COLO668 (cell line): ENCODE measurements around the gene EYA4.

Experiments
- DNase-seq: peaks from one replicate; lab custom pipeline; 2025; ENCODE audit not compliant: unreplicated experiment; lab: John Stamatoyannopoulos, UW

The EYA4 gene

GRCh38 chr6:133242637-133243585, 1.8 kb downstream of the EYA4 start:
- no peak for DNase-seq

- no peak for DNase-seq
These were observed 2.7 kb downstream of the EYA4 start for GRCh38 chr6:133243723-133244305.

- DNase-seq = no peak
These were observed 3.4 kb downstream of the EYA4 start for GRCh38 chr6:133244519-133244918.

GRCh38 chr6:133245007-133245406, 3.9 kb downstream of the EYA4 start:
- DNase-seq = no peak

- no peak for DNase-seq
These were observed 4.3 kb downstream of the EYA4 start for GRCh38 chr6:133245422-133245903.

DNA sequence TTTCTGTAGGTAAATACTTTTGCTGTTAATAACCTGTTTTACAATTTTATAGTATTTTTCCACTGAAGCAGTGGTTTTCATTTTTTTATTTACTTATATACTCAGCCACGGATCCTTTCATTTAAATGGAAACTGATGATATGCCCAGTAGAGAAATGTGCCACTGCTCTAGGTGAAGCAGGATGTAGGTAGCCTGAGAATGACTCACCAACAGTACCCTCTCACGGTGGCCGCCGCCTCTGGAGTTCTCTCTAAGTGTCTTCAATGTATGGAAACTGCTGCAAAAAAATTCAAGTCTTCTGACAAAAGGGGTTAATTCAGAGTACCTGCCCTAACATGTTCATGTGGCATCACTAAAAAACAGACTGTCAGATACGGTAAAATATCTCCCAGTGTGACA, 6.4 kb downstream of the EYA4 start:
- no peak for DNase-seq

DNA sequence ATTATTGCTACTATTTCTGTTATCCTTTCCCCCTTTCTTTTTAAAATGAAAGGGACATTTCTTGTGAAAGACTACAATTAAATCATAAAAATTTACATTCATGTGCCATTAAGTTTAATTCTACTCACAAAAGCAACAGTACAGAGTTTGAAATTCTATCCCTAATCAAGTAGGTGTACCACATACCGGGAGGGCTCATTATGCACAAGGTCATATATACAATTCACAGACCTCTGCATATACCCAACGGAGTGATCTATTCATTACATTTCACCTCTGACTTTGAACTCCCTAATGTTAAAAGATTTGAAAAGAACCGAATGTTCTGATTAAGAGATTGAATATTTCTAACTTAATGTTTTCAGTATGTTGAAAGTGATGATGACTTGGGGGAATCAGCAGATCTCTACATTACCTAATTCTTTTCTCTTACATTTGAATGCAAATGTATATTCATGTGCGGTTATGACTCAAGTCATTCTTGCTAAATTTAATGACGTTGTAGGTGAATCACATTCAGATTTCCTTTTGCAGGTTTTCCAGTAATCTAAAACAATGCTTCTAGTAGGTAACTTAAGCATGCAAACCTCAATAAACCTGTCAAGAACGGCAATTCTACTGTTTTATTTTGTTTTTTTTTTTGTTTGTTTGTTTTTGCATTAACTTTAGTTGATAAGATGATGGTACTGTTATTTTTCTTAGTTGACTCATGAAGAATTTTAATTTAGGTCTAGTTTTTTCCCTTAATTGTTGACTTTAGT, 7.3 kb downstream of the EYA4 start:
- no peak for DNase-seq

DNA sequence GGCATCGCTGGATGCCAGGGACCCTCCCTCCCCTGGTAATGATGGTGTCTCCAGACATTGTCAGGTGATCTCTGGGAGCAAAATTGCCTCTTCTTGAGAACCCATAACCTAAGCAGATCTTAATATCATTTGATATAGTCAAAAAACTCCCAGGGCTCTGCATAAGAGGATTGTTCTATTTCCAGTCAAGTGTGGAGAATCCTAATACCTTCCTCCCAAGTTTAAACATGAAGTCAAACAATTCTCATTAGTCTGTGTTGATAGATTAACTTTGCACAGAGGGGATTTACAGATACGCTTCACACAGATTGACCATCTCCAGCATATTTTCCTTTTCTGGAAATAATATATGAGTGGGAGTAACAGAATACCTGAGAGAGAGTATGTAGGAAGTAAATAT, 10.5 kb downstream of the EYA4 start:
- no peak for DNase-seq

- DNase-seq = no peak
These were observed 13.5 kb downstream of the EYA4 start for GRCh38 chr6:133254552-133255228.

DNA sequence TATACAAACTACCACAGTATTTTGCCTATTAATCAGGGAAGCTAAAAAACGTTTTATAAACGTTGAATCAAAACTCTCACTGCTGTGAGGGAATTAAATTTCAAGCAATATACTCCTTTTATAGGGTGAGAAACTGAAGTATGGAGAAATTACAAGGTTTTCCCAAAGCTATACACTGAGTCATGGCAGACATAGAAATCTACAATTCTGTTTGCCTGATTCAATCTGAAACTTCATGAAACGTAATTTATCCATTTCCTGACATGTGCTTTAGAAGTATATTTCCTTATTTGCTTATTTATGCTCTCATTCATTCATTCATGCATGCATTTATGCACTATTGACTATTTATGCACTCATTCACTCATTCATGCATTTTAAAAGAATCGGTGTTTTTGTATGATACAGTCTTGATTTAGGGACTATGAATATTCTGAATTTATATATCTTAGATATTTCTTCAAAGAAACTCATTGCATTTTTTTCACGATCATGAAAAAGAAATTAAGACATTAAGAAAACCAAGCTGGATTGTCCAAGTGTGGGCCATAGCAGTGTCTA, 16.5 kb downstream of the EYA4 start:
- no peak for DNase-seq

- no peak for DNase-seq
These were observed 18.4 kb downstream of the EYA4 start for GRCh38 chr6:133259561-133259960.

DNA sequence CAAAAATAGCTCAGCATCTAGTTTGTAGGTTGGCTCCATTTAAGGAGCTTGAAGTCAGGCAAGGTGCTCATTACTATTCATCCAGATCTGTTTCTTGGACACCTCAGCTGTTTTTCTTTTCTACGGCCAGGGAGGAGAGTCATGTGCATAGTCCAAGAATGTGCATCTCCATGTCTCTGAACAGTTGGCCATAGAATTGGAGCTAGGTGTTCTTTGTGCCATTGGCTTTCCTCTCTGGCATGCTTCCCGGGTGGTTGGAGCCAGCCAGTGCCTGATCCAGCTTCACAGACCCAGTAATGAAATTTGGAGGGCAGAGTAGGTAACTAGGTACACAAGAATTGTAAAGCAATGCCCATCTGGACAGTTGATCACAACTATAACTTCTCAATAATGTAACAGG, 21.6 kb downstream of the EYA4 start:
- DNase-seq = no peak

DNA sequence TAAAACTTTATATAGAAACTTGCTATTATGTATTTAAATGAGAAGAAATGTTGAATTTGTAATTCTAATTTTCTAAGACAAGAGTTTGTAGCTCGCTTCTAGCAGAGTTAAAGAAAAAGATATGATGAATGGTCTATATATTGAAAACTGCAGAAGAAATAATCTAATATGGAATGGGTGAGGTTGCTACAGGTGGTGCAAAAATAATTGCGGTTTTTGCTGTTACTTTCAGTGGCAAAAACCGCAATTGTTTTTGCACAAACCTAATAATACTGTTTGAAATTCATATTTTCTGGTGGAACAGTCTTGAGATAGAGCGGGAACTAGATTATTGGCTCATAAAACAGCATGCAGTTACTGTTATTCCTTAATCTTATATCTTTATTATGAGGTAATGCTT, 23.9 kb downstream of the EYA4 start:
- DNase-seq = no peak

DNA sequence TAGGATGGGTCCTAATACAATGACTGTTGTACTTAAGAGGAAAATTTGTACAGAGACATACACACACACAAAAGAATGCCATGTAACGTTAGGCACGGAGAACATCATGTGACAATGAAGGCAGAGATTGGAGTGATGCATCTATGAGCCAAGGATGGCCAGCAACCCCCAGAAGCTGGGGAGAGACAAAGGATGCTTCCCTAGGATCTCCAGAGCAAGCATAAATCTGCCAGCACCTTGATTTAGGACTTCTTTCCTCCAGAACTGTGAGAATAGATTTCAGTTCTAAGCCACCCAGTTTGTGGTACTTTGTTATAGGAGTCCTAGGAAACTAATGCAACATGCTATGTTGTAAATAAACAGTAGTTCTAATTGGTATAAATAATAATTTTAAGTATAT, 25.0 kb downstream of the EYA4 start:
- DNase-seq = no peak

GRCh38 chr6:133268621-133269020, 27.5 kb downstream of the EYA4 start:
- no peak for DNase-seq

- no peak for DNase-seq
These were observed 33.7 kb downstream of the EYA4 start for GRCh38 chr6:133274813-133275212.

DNA sequence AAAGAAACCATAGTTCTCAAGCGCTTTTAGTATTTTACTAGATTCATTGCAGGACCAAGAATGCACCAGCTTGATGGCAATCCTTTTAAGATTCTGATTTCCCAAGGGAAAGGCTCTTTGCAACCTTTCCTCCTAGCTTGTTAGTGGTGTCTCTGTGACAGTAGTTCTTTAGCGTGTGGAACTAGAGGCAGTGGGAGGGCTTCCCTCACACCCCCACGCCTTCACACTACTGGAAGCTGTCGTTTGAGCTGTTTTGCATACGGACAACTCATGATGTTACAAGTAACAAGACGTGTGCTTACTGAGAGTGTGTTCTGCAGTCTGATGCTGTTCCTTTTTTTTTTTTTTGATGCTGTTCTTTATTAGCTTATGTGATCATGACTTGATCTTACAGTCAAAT, 34.1 kb downstream of the EYA4 start:
- no peak for DNase-seq

DNA sequence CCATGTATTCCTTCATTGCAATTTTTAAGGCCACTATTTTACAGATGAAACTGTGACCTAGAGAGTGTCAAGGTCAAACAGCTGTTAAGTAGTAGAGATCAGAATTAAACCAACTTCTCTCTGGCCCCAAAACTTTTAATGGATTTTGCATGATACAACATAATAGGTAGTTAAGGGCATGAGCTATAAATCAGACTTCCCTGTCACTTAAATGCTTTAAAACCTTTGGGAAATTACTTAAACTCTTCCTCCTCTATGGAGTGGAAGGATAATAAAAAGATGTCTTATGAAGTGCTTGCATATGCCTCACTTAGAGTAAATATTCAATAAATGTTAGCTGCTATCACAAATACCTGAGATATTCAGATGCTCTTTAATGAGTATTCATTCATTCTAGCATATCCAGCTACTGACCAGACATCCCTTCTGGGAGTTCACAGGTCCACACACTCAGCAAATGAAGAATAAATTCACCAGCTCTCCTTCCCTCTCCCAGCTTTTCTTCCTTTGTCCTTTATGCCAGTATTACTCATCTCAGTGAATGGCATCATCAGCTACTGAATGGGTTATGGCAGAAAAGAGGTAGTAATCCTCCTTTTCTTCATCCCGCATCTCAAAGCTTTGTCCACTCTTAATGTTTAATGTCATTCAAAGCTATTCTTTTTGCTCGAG, 36.2 kb downstream of the EYA4 start:
- DNase-seq = no peak

- DNase-seq = no peak
These were observed 36.9 kb downstream of the EYA4 start for GRCh38 chr6:133277900-133278545.

- DNase-seq = no peak
These were observed 45.6 kb downstream of the EYA4 start for GRCh38 chr6:133286765-133287164.
